K562 (cell line): ENCODE measurements around the gene DSTYK. TPM values are rescaled to one million over a fixed set of nuclear protein-coding genes. Genes with fewer than 3 reads are reported as not detected.

Source experiments
- CC2D1A ChIP-seq: fragments of 450-650 bp; IDR thresholded peaks from 2 replicates; pipeline ENCODE4 v1.6.1; 2017; ENCODE audit warnings: mild to moderate bottlenecking
- FOXK1 ChIP-seq: sonication (generic); formaldehyde crosslinking; IDR thresholded peaks from 2 replicates; pipeline ENCODE4 v1.8.0; 2022; ENCODE audit warnings: missing genetic modification reagents, mild to moderate bottlenecking, borderline replicate concordance
- HDAC3 ChIP-seq: fragments of 450-650 bp; IDR thresholded peaks from 2 replicates; pipeline ENCODE4 v1.6.1; 2018; ENCODE audit warnings: borderline replicate concordance, mild to moderate bottlenecking, moderate library complexity; ENCODE audit not compliant: partially characterized antibody
- LCOR ChIP-seq: sonication (generic); formaldehyde crosslinking; IDR thresholded peaks from 2 replicates; pipeline ENCODE4 v1.8.0; 2022; ENCODE audit warnings: mild to moderate bottlenecking, missing genetic modification reagents
- MAZ ChIP-seq, 2 experiments: fragments of 450-650 bp in 1 of 2; sonication (generic) in 1 of 2; formaldehyde crosslinking; IDR thresholded peaks in 1 of 2; conservative IDR thresholded peaks in 1 of 2; 2 replicates each; pipeline versions ENCODE4 v1.4.0 to v1.5.0; 2020; ENCODE audit warnings: mild to moderate bottlenecking in 1 of 2, missing genetic modification reagents in 1 of 2
- MTA3 ChIP-seq: fragments of 450-650 bp; formaldehyde crosslinking; IDR thresholded peaks from 2 replicates; pipeline ENCODE4 v1.6.1; 2017; ENCODE audit warnings: mild to moderate bottlenecking, borderline replicate concordance
- NRF1 ChIP-seq, 2 experiments: fragments of 450-650 bp; IDR thresholded peaks in 1 of 2; conservative IDR thresholded peaks in 1 of 2; 2 replicates each; pipeline ENCODE4 v1.6.1; 2014; ENCODE audit warnings: mild to moderate bottlenecking in 2 of 2
- PHTF2 ChIP-seq: fragments of 250-450 bp; sonication (Bioruptor Pico); IDR thresholded peaks from 2 replicates; pipeline ENCODE4 v1.5.0; 2021; ENCODE audit warnings: mild to moderate bottlenecking
- RAD21 ChIP-seq, 2 experiments: fragments of 250-450 bp in 1 of 2; fragments of 450-650 bp in 1 of 2; sonication (Bioruptor Pico) in 1 of 2; formaldehyde crosslinking in 1 of 2; IDR thresholded peaks in 1 of 2; conservative IDR thresholded peaks in 1 of 2; 2 replicates each; pipeline versions ENCODE4 v1.4.0 to v1.8.0; 2020 to 2022; ENCODE audit warnings: mild to moderate bottlenecking in 2 of 2, moderate library complexity in 1 of 2
- RB1 ChIP-seq: fragments of 450-650 bp; IDR thresholded peaks from 2 replicates; pipeline ENCODE4 v1.6.1; 2017; ENCODE audit warnings: low read depth, mild to moderate bottlenecking
- SAFB2 ChIP-seq: fragments of 200-400 bp; formaldehyde crosslinking; IDR thresholded peaks from 2 replicates; pipeline ENCODE4 v1.6.1; 2018; ENCODE audit warnings: borderline replicate concordance, low read length, low read depth, moderate library complexity; ENCODE audit not compliant: severe bottlenecking
- TAL1 ChIP-seq: fragments of 450-650 bp; IDR thresholded peaks from 2 replicates; pipeline ENCODE4 v1.6.1; 2016; ENCODE audit warnings: mild to moderate bottlenecking
- THRAP3 ChIP-seq: fragments of 450-650 bp; IDR thresholded peaks from 2 replicates; pipeline ENCODE4 v1.6.1; 2016; ENCODE audit warnings: mild to moderate bottlenecking, inconsistent platforms, borderline replicate concordance
- ZNF347 ChIP-seq: fragments of 450-650 bp; formaldehyde crosslinking; IDR thresholded peaks from 2 replicates; pipeline ENCODE4 v1.4.0; 2020; ENCODE audit warnings: low read depth, mild to moderate bottlenecking, moderate library complexity
- polyA plus RNA-seq, 8 experiments: library from polyadenylated mRNA; depleted of rRNA in 4 of 8; stranded (reverse) in 5 of 8; unstranded in 3 of 8; fragments of >200 nt; fragmentation: Nextera tagmentation in 2 of 8; fragmentation: Illumina TruSeq in 1 of 8; extraction: Ambion mirVana in 2 of 8; extraction: Trizol in 1 of 8; gene quantifications; 2 replicates each; pipeline versions ENCODE4 v1.2.1 to v1.2.3, GENCODE V29; 2011 to 2014; ENCODE audit warnings: inconsistent platforms in 1 of 8, missing spikeins in 1 of 8
- total RNA-seq, 7 experiments: library from RNA; depleted of rRNA in 6 of 7; stranded (reverse); fragments of >200 nt in 6 of 7; fragmentation: Illumina TruSeq in 2 of 7; extraction: Trizol in 2 of 7; gene quantifications; 2 replicates each; pipeline versions ENCODE4 v1.2.1 to v1.2.3, GENCODE V29; 2011 to 2021; ENCODE audit warnings: low replicate concordance in 1 of 7
- TF ChIP-seq, protein P1 (sequence below): sonication (generic); IDR thresholded peaks from 2 replicates; pipeline ENCODE4 v1.6.1; 2016
- TF ChIP-seq, protein P2 (sequence below): fragments of 450-650 bp; IDR thresholded peaks from 2 replicates; pipeline ENCODE4 v1.7.1; 2018; ENCODE audit warnings: mild to moderate bottlenecking, low read depth; ENCODE audit not compliant: partially characterized antibody
- TF ChIP-seq, protein P3 (sequence below): fragments of 450-650 bp; formaldehyde crosslinking; IDR thresholded peaks from 2 replicates; pipeline ENCODE4 v1.4.0; 2020; ENCODE audit warnings: mild to moderate bottlenecking, moderate library complexity
- TF ChIP-seq, protein P4 (sequence below): sonication (generic); formaldehyde crosslinking; IDR thresholded peaks from 2 replicates; pipeline ENCODE4 v1.8.0; 2022; ENCODE audit warnings: mild to moderate bottlenecking, low read depth, missing genetic modification reagents
- TF ChIP-seq, protein P5 (sequence below): fragments of 450-650 bp; formaldehyde crosslinking; IDR thresholded peaks from 2 replicates; pipeline ENCODE4 v1.4.0; 2022; ENCODE audit warnings: mild to moderate bottlenecking, moderate library complexity

The DSTYK gene
- total and polyA plus RNA-seq, 9 of the 15 experiments (the other 6 are each of a cell fraction or from before 2014, with no cell fraction given), result 4.2 to 7.1 (median 6.2) TPM

DNA sequence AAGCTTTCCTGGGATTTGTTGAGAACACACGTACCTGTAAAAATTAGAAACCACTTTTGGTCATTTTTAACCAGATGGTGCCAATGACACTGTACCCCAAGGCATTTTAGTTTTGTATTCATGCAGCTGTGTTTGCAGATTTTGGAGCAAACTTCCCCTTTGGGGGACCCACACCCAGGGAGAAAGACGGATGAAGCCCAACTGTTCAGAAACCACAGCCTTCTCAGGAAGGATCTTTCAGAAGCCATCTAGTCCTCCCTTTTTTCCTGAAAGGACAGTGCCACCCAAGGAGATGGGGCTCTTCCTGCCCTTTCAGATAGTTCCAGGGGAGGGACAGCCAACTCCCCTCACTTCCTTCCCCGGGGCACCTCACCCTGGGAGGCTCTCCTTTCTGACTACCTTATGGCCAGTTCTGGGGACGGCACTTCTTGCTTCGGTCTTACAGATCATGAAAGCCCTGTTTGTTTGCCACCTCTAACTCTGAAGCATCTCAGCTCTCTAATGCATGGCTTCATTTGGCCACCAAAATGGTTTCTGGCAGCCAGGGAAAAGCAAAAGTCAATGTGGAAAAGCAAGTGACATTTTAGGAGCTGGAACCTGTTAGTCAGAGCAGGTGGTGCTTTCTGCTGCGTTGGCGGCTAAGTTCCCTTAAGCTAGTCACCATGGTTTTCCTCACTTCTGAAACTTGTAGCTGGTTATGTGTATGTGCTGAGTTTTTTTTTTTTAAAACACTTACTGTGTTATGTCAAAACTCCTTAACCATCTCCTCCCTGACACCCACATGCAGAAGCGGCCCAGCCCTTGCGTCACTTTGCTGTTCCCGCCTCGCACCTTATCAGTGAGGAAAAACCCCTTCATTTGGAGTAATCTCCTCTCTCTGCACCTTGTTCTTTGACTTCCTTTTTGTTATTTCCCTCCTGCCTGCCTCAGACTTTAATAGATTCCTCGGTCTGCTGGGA lies 26.3 kb upstream of the DSTYK start (continued):
- TF ChIP-seq LCOR (CRISPR knock-in tag), result peak; percentile 55; the same call in 1 of the 2 replicates
- TF ChIP-seq RB1, result peak; percentile 67; the same call in 1 of the 2 replicates
- TF ChIP-seq, protein P1, sequence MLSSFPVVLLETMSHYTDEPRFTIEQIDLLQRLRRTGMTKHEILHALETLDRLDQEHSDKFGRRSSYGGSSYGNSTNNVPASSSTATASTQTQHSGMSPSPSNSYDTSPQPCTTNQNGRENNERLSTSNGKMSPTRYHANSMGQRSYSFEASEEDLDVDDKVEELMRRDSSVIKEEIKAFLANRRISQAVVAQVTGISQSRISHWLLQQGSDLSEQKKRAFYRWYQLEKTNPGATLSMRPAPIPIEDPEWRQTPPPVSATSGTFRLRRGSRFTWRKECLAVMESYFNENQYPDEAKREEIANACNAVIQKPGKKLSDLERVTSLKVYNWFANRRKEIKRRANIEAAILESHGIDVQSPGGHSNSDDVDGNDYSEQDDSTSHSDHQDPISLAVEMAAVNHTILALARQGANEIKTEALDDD, result peak; percentile 81
- TF ChIP-seq ZNF347 (CRISPR knock-in tag), result no peak
- TF ChIP-seq HDAC3, result peak; percentile 42
- TF ChIP-seq CC2D1A, result no peak
- TF ChIP-seq PHTF2, result no peak
- TF ChIP-seq NRF1 (conservative IDR thresholded peaks at IDR 0.05 in 1 of 2, IDR thresholded peaks at IDR 0.05 in 1 of 2), result 0 out of 4 replicates have a peak, but pooled peaks of 1 of the 2 experiments have one; percentile 28
- TF ChIP-seq RAD21 (CRISPR knock-in tag; conservative IDR thresholded peaks at IDR 0.05 in 1 of 2, IDR thresholded peaks at IDR 0.05 in 1 of 2), result no peak
- TF ChIP-seq, protein P2, sequence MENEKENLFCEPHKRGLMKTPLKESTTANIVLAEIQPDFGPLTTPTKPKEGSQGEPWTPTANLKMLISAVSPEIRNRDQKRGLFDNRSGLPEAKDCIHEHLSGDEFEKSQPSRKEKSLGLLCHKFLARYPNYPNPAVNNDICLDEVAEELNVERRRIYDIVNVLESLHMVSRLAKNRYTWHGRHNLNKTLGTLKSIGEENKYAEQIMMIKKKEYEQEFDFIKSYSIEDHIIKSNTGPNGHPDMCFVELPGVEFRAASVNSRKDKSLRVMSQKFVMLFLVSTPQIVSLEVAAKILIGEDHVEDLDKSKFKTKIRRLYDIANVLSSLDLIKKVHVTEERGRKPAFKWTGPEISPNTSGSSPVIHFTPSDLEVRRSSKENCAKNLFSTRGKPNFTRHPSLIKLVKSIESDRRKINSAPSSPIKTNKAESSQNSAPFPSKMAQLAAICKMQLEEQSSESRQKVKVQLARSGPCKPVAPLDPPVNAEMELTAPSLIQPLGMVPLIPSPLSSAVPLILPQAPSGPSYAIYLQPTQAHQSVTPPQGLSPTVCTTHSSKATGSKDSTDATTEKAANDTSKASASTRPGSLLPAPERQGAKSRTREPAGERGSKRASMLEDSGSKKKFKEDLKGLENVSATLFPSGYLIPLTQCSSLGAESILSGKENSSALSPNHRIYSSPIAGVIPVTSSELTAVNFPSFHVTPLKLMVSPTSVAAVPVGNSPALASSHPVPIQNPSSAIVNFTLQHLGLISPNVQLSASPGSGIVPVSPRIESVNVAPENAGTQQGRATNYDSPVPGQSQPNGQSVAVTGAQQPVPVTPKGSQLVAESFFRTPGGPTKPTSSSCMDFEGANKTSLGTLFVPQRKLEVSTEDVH, result peak; percentile 72
- TF ChIP-seq SAFB2, result no peak
- TF ChIP-seq, protein P3, sequence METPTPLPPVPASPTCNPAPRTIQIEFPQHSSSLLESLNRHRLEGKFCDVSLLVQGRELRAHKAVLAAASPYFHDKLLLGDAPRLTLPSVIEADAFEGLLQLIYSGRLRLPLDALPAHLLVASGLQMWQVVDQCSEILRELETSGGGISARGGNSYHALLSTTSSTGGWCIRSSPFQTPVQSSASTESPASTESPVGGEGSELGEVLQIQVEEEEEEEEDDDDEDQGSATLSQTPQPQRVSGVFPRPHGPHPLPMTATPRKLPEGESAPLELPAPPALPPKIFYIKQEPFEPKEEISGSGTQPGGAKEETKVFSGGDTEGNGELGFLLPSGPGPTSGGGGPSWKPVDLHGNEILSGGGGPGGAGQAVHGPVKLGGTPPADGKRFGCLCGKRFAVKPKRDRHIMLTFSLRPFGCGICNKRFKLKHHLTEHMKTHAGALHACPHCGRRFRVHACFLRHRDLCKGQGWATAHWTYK, result no peak
- no peak for TF ChIP-seq MTA3
- TF ChIP-seq THRAP3, result no peak
- TF ChIP-seq, protein P4, sequence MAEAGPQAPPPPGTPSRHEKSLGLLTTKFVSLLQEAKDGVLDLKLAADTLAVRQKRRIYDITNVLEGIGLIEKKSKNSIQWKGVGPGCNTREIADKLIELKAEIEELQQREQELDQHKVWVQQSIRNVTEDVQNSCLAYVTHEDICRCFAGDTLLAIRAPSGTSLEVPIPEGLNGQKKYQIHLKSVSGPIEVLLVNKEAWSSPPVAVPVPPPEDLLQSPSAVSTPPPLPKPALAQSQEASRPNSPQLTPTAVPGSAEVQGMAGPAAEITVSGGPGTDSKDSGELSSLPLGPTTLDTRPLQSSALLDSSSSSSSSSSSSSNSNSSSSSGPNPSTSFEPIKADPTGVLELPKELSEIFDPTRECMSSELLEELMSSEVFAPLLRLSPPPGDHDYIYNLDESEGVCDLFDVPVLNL, result peak; percentile 78; the same call in 1 of the 2 replicates
- TF ChIP-seq MAZ (CRISPR knock-in tag; conservative IDR thresholded peaks at IDR 0.05 in 1 of 2, IDR thresholded peaks at IDR 0.05 in 1 of 2), result peak in 1 of 2 experiments; percentile 7; a peak in 1 of 4 replicates
- TF ChIP-seq FOXK1, result no peak
- TF ChIP-seq, protein P5, sequence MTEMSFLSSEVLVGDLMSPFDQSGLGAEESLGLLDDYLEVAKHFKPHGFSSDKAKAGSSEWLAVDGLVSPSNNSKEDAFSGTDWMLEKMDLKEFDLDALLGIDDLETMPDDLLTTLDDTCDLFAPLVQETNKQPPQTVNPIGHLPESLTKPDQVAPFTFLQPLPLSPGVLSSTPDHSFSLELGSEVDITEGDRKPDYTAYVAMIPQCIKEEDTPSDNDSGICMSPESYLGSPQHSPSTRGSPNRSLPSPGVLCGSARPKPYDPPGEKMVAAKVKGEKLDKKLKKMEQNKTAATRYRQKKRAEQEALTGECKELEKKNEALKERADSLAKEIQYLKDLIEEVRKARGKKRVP (CRISPR knock-in tag), result 0 out of 2 replicates have a peak, but pooled peaks have one; percentile 12
- TF ChIP-seq TAL1, result peak; percentile 80
